Fibroblast of villous mesenchyme (primary cell): Measurements from ENCODE around the gene MMP23B. TPM values are rescaled to one million over a fixed set of nuclear protein-coding genes. Genes with fewer than 3 reads are reported as not detected.

Source experiments
- DNase-seq: peaks from one replicate; pipeline ENCODE4 v3.0.0-alpha.2; 2010; ENCODE audit warnings: low read depth
- H3K4me3 ChIP-seq: 2 replicates; pipeline ENCODE4 v1.5.1; 2011; ENCODE audit warnings: low read depth, mild to moderate bottlenecking, low read length
- total RNA-seq: library from RNA; depleted of rRNA; stranded (reverse); fragments of >200 nt; gene quantifications from 2 replicates; pipeline ENCODE4 v1.2.3, GENCODE V29; 2012
- TF ChIP-seq, protein P1 (sequence below): IDR thresholded peaks from 2 replicates; pipeline ENCODE4 v1.5.1; 2012; ENCODE audit warnings: low read depth, mild to moderate bottlenecking, low read length; ENCODE audit not compliant: insufficient read depth

MMP23B gene
- total RNA-seq, 1 donor, result 6.5 TPM

- TF ChIP-seq, protein P1, sequence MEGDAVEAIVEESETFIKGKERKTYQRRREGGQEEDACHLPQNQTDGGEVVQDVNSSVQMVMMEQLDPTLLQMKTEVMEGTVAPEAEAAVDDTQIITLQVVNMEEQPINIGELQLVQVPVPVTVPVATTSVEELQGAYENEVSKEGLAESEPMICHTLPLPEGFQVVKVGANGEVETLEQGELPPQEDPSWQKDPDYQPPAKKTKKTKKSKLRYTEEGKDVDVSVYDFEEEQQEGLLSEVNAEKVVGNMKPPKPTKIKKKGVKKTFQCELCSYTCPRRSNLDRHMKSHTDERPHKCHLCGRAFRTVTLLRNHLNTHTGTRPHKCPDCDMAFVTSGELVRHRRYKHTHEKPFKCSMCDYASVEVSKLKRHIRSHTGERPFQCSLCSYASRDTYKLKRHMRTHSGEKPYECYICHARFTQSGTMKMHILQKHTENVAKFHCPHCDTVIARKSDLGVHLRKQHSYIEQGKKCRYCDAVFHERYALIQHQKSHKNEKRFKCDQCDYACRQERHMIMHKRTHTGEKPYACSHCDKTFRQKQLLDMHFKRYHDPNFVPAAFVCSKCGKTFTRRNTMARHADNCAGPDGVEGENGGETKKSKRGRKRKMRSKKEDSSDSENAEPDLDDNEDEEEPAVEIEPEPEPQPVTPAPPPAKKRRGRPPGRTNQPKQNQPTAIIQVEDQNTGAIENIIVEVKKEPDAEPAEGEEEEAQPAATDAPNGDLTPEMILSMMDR, result no peak
- no peak for DNase-seq
- no peak overlapping the region for H3K4me3 ChIP-seq
Measured at GRCh38 chr1:1605034-1605591, 26.9 kb upstream of the MMP23B start.

GRCh38 chr1:1605724-1606123 lies 26.2 kb upstream of the MMP23B start:
- TF ChIP-seq, protein P1, result no peak
- no peak overlapping the region for H3K4me3 ChIP-seq
- DNase-seq, result no peak

- H3K4me3 ChIP-seq, result no peak overlapping the region
- TF ChIP-seq, protein P1, result no peak
- no peak for DNase-seq
Measured at GRCh38 chr1:1606232-1606631, 25.7 kb upstream of the MMP23B start.

DNA sequence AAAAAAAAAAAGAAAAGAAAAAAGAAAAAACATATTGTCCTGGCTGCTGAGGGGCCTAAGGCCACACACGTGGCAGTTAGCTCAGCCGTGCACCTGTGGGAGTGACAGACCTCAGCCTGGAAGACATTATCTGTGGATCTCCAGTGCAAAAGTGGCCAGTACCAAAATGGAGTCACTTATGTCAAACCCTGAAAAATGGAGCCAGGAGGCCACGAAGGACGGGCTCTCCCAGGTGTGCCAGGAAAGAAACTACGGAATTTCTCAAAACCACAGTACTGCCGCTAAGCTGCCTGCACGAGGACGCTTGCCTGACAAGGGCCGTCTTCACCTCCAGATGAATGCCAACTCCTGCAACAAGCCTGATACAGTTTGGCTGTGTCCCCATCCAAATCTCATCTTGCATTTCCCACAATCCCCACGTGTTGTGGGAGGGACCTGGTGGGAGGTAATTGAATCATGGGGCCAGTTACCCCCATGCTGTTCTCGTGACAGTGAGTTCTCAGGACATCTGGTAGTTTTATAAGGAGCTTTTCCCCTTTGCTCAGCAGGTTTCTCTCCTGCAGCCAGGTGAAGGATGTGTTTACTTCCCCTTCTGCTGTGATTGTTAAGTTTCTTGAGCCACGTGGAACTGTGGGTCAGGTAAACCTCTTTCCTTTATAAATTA lies 22.0 kb upstream of the MMP23B start:
- no peak for DNase-seq
- TF ChIP-seq, protein P1, result no peak
- no peak overlapping the region for H3K4me3 ChIP-seq

GRCh38 chr1:1610796-1611195 lies 21.2 kb upstream of the MMP23B start:
- TF ChIP-seq, protein P1, result no peak
- H3K4me3 ChIP-seq, result no peak overlapping the region
- DNase-seq, result no peak

GRCh38 chr1:1612104-1612400 lies 19.9 kb upstream of the MMP23B start:
- no peak for DNase-seq
- no peak overlapping the region for H3K4me3 ChIP-seq
- TF ChIP-seq, protein P1, result no peak
